Colonic mucosa (tissue), 4 donors: ENCODE results near the gene EYS. TPM values are rescaled to one million over a fixed set of nuclear protein-coding genes. Genes with fewer than 3 reads are reported as not detected.

Experiments
- DNase-seq: peaks from one replicate; pipeline ENCODE4 v3.0.0-alpha.2; 2020
- H3K27ac ChIP-seq: fragments of 200-600 bp; one replicate; pipeline ENCODE4 v1.8.0; 2021
- H3K27me3 ChIP-seq: fragments of 200-600 bp; one replicate; pipeline ENCODE4 v1.8.0; 2021
- H3K36me3 ChIP-seq: fragments of 200-600 bp; one replicate; pipeline ENCODE4 v1.8.0; 2021
- H3K4me1 ChIP-seq: fragments of 200-600 bp; one replicate; pipeline ENCODE4 v1.8.0; 2021; ENCODE audit warnings: mild to moderate bottlenecking
- H3K4me3 ChIP-seq: fragments of 200-600 bp; one replicate; pipeline ENCODE4 v1.8.0; 2021
- H3K9ac ChIP-seq, 2 donors: one replicate each; pipeline ENCODE4 v1.7.0; 2013; ENCODE audit warnings: control low read depth in 2 of 2, low read depth in 2 of 2, low read length in 2 of 2
- H3K9me3 ChIP-seq: fragments of 200-600 bp; one replicate; pipeline ENCODE4 v1.8.0; 2021
- intact Hi-C: fragments of 100-400 bp; cut with DNase I; formaldehyde crosslinking; loops from one replicate; pipeline ENCODE4 v1.14.1; 2022
- total RNA-seq, 2 donors: library from RNA; stranded (reverse); fragmentation: NEBNext Ultra II Directional in 1 of 2; extraction: Animal tissue kit (Norgen Biotek cat#: 25700) in 1 of 2; gene quantifications; one replicate each; pipeline ENCODE4 v1.2.1, GENCODE V29; 2021
- TF ChIP-seq, protein P1 (sequence below): fragments of 200-600 bp; IDR thresholded peaks from one replicate; pipeline ENCODE4 v1.8.0; 2022; ENCODE audit warnings: antibody characterized with exemption, mild to moderate bottlenecking
- donor health status: healthy.
- donor health status: DM: no; HTN: no; CAD: no.
- donor health status: DM: no; HTN: no; CAD: no.

EYS gene
- total RNA-seq, 2 donors from 2014 or later: 0.64 to 0.82 TPM

DNA sequence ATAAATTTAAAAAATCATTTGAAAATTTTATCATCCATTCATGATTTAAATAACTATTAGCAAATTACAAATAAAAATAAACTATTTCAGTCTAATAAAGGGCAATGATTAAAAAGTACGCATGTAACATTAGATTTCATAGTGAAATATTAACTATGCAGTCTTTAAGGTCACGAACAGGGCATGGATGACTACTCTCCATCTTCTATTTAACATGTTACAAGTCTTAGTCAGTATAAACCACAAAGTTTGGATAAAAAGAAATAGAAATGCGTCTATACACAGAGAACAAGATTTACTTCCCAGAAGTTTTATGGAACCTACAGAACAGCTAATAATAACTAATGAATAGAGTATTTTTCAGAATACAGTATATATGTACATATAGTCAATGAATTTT, 1016.0 kb downstream of the EYS start:
- no peak for DNase-seq
- intact Hi-C loops: no loop called here
- Histone ChIP-seq H3K9ac (no peak overlapping the region), H3K36me3 (no peaks in the 10 kb centered on the region), H3K4me1 (no peaks in the 10 kb centered on the region), H3K9me3 (no peaks in the 10 kb centered on the region), H3K27me3 (no peaks in the 10 kb centered on the region), H3K27ac (no peak overlapping the region), H3K4me3 (no peak overlapping the region)
- TF ChIP-seq, protein P1, sequence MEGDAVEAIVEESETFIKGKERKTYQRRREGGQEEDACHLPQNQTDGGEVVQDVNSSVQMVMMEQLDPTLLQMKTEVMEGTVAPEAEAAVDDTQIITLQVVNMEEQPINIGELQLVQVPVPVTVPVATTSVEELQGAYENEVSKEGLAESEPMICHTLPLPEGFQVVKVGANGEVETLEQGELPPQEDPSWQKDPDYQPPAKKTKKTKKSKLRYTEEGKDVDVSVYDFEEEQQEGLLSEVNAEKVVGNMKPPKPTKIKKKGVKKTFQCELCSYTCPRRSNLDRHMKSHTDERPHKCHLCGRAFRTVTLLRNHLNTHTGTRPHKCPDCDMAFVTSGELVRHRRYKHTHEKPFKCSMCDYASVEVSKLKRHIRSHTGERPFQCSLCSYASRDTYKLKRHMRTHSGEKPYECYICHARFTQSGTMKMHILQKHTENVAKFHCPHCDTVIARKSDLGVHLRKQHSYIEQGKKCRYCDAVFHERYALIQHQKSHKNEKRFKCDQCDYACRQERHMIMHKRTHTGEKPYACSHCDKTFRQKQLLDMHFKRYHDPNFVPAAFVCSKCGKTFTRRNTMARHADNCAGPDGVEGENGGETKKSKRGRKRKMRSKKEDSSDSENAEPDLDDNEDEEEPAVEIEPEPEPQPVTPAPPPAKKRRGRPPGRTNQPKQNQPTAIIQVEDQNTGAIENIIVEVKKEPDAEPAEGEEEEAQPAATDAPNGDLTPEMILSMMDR: no peak

DNA sequence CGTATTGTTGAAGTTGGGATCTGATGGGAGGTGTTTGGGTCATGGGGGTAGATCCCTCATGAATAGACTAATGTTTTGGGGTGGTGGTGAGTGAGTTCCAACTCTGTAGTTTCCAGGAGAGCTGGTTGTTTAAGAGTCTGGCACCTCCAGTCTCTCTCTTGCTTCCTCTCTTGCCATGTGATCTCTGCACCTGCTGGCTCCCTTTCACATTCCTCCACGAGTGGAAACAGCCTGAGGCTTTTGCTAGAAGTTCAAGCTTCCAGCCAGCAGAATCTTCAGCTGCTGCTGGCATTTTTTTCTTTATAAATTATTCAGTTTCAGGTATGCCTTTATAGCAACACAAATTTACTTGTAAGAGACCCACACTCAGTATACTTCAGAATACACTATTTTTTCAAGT, 1021.6 kb downstream of the EYS start:
- no peak for DNase-seq
- Histone ChIP-seq H3K4me1 (no peaks in the 10 kb centered on the region), H3K4me3 (no peak overlapping the region), H3K27me3 (no peaks in the 10 kb centered on the region), H3K27ac (no peak overlapping the region), H3K9ac (no peak overlapping the region), H3K36me3 (no peaks in the 10 kb centered on the region), H3K9me3 (no peaks in the 10 kb centered on the region)
- intact Hi-C loops: no loop called here
- TF ChIP-seq, protein P1: no peak

- Histone ChIP-seq H3K27me3 (no peaks in the 10 kb centered on the region), H3K9me3 (no peaks in the 10 kb centered on the region), H3K9ac (no peak overlapping the region), H3K4me1 (no peaks in the 10 kb centered on the region), H3K27ac (no peak overlapping the region), H3K36me3 (no peaks in the 10 kb centered on the region), H3K4me3 (no peak overlapping the region)
- TF ChIP-seq, protein P1: no peak
- no peak for DNase-seq
- intact Hi-C loops: no loop called here
Measured at GRCh38 chr6:64683682-64684081, 1023.3 kb downstream of the EYS start.

- TF ChIP-seq, protein P1: no peak
- Histone ChIP-seq H3K36me3 (no peaks in the 10 kb centered on the region), H3K4me3 (no peak overlapping the region), H3K9me3 (no peaks in the 10 kb centered on the region), H3K9ac (no peak overlapping the region), H3K27ac (no peak overlapping the region), H3K4me1 (no peaks in the 10 kb centered on the region), H3K27me3 (no peaks in the 10 kb centered on the region)
- no peak for DNase-seq
- intact Hi-C loops: no loop called here
Measured at GRCh38 chr6:64681416-64682160, 1025.4 kb downstream of the EYS start.

GRCh38 chr6:64680446-64680845, 1026.6 kb downstream of the EYS start:
- no peak overlapping the region for H3K9ac ChIP-seq
- no peak overlapping the region for H3K27ac ChIP-seq
- TF ChIP-seq, protein P1: no peak
- no peaks in the 10 kb centered on the region for H3K9me3 ChIP-seq
- intact Hi-C loops: no loop called here
- H3K4me3 ChIP-seq: no peak overlapping the region
- no peaks in the 10 kb centered on the region for H3K36me3 ChIP-seq
- no peak for DNase-seq
- H3K27me3 ChIP-seq: no peaks in the 10 kb centered on the region
- no peaks in the 10 kb centered on the region for H3K4me1 ChIP-seq
